GM18517 (cell line): ENCODE measurements around the gene PKP4.
"Not testable (repeated sequence)": the region's sequence is repeated elsewhere in the genome, so short reads cannot be mapped to it uniquely, and the experiment has no call there.

Experiments
- ATAC-seq: cut with Tn5 transposase; IDR thresholded peaks from one replicate; pipeline ENCODE4 v1.9.1; 2021; ENCODE audit warnings: mild to moderate bottlenecking, moderate library complexity; ENCODE audit not compliant: unreplicated experiment

Gene PKP4

GRCh38 chr2:158456309-158457066 lies at the start of gene PKP4, which contains the start of gene CCDC148:
PKP4 (plus strand) TSS chr2:158456952; CDS start chr2:158533185, 76,233 bp downstream.
CCDC148 (minus strand) TSS chr2:158456753; CDS start chr2:158456439, 314 bp downstream.
- ATAC-seq = peak; percentile 89

GRCh38 chr2:158407031-158407430 lies 49.7 kb upstream of the PKP4 start:
- no peak for ATAC-seq

GRCh38 chr2:158410132-158410531 lies 46.6 kb upstream of the PKP4 start:
- no peak for ATAC-seq

- no peak for ATAC-seq
Observed at GRCh38 chr2:158411748-158412147, 45.0 kb upstream of the PKP4 start.

- ATAC-seq = no peak
Observed at GRCh38 chr2:158412206-158412605, 44.5 kb upstream of the PKP4 start.

- ATAC-seq = no peak
Observed at GRCh38 chr2:158413581-158413980, 43.2 kb upstream of the PKP4 start.

- ATAC-seq = no peak
Observed at GRCh38 chr2:158414538-158414937, 42.2 kb upstream of the PKP4 start.

- no peak for ATAC-seq
Observed at GRCh38 chr2:158432117-158432516, 24.6 kb upstream of the PKP4 start.

- ATAC-seq = not testable (repeated sequence)
Observed at GRCh38 chr2:158433716-158434115, 23.0 kb upstream of the PKP4 start.

GRCh38 chr2:158439062-158439461 lies 17.7 kb upstream of the PKP4 start:
- not testable (repeated sequence) for ATAC-seq

GRCh38 chr2:158443606-158444005 lies 13.1 kb upstream of the PKP4 start:
- ATAC-seq = no peak

GRCh38 chr2:158457092-158457825 lies 507 bp downstream of the PKP4 start:
- ATAC-seq = peak; percentile 29

- peak; percentile 42 for ATAC-seq
Observed at GRCh38 chr2:158457826-158458616, 1.3 kb downstream of the PKP4 start.

- no peak for ATAC-seq
Observed at GRCh38 chr2:158458617-158458920, 1.8 kb downstream of the PKP4 start.

GRCh38 chr2:158459161-158460003 lies 2.6 kb downstream of the PKP4 start:
- ATAC-seq = no peak

GRCh38 chr2:158460632-158461297 lies 4.0 kb downstream of the PKP4 start:
- ATAC-seq = no peak

GRCh38 chr2:158463496-158464095 lies 6.8 kb downstream of the PKP4 start:
- no peak for ATAC-seq

- ATAC-seq = peak; percentile 74
Observed at GRCh38 chr2:158464426-158465281, 7.9 kb downstream of the PKP4 start.

GRCh38 chr2:158467248-158467647 lies 10.5 kb downstream of the PKP4 start:
- ATAC-seq = no peak
